IPS DF 4.7 (cell line): ENCODE data around the gene TECTA.

Experiments
- DNase-seq: peaks from one replicate; pipeline ENCODE4 v3.0.0-alpha.2; 2013; ENCODE audit warnings: low spot score; ENCODE audit errors: extremely low read depth

Gene TECTA

GRCh38 chr11:121100943-121101342 is at the start of gene TECTA:
Gene TECTA (plus strand): TSS chr11:121101243. CDS start chr11:121102666, 1,423 bp downstream.
- no peak for DNase-seq

GRCh38 chr11:121053244-121053643 is 47.8 kb upstream of the TECTA start:
- no peak for DNase-seq

GRCh38 chr11:121054266-121054665 is 46.8 kb upstream of the TECTA start:
- no peak for DNase-seq

- no peak for DNase-seq
Observed at GRCh38 chr11:121055076-121055475, 46.0 kb upstream of the TECTA start.

- no peak for DNase-seq
Observed at GRCh38 chr11:121057922-121058321, 43.1 kb upstream of the TECTA start.

- DNase-seq, result no peak
Observed at GRCh38 chr11:121058941-121059340, 42.1 kb upstream of the TECTA start.

- DNase-seq, result no peak
Observed at GRCh38 chr11:121059605-121060004, 41.4 kb upstream of the TECTA start.

GRCh38 chr11:121063728-121064127 is 37.3 kb upstream of the TECTA start:
- DNase-seq, result no peak

- no peak for DNase-seq
Observed at GRCh38 chr11:121066623-121067022, 34.4 kb upstream of the TECTA start.

- DNase-seq, result no peak
Observed at GRCh38 chr11:121067026-121067425, 34.0 kb upstream of the TECTA start.

GRCh38 chr11:121067453-121067852 is 33.6 kb upstream of the TECTA start:
- DNase-seq, result no peak

GRCh38 chr11:121067962-121068647 is 32.9 kb upstream of the TECTA start:
- DNase-seq, result no peak

GRCh38 chr11:121068787-121069186 is 32.3 kb upstream of the TECTA start:
- no peak for DNase-seq

- no peak for DNase-seq
Observed at GRCh38 chr11:121070951-121071845, 29.8 kb upstream of the TECTA start.

GRCh38 chr11:121071846-121072450 is 29.1 kb upstream of the TECTA start:
- DNase-seq, result no peak

GRCh38 chr11:121081321-121081720 is 19.7 kb upstream of the TECTA start:
- DNase-seq, result no peak

GRCh38 chr11:121082219-121082618 is 18.8 kb upstream of the TECTA start:
- no peak for DNase-seq

- DNase-seq, result no peak
Observed at GRCh38 chr11:121082670-121083069, 18.4 kb upstream of the TECTA start.

- DNase-seq, result no peak
Observed at GRCh38 chr11:121086866-121087265, 14.2 kb upstream of the TECTA start.

- no peak for DNase-seq
Observed at GRCh38 chr11:121089566-121089965, 11.5 kb upstream of the TECTA start.

GRCh38 chr11:121090145-121090721 is 10.8 kb upstream of the TECTA start:
- no peak for DNase-seq
